Measurements from ENCODE around the gene SVOP. TPM values are rescaled to one million over a fixed set of nuclear protein-coding genes. Genes with fewer than 3 reads are reported as not detected.

SVOP gene
- total and polyA plus RNA-seq, 4 donors: 0.10 TPM; not detected in 3

GRCh38 chr12:109009766-109010165, 11.1 kb downstream of the SVOP start:
- WGBS: 90% methylated on average over 1 of the region's 1 CpG
- no peaks in the 10 kb centered on the region for H3K9me3 ChIP-seq (ENCODE audit: control insufficient read depth in 4 of 4, low read length in 3 of 4)
- no peak for TF ChIP-seq HNF4G (IDR thresholded peaks at IDR 0.05)
- TF ChIP-seq TAF1 (conservative IDR thresholded peaks at IDR 0.05): no peak
- H3K9ac ChIP-seq (ENCODE audit: low read depth in 1 of 2, low read length in 2 of 2): no peak overlapping the region
- H3K27ac ChIP-seq (ENCODE audit: low read depth in 1 of 2, low read length in 2 of 2): no peak overlapping the region
- no peak overlapping the region for H3K4me3 ChIP-seq (ENCODE audit: low read depth in 1 of 3, low read length in 3 of 3)
- no peaks in the 10 kb centered on the region for H3K36me3 ChIP-seq (ENCODE audit: control insufficient read depth in 4 of 4, insufficient read depth in 3 of 4, low read depth in 1 of 4, low read length in 3 of 4)
- DNase-seq (ENCODE audit: low spot score): no peak
- H3K4me1 ChIP-seq (ENCODE audit: control insufficient read depth in 4 of 4, insufficient read depth in 4 of 4, low read length in 3 of 4): no peaks in the 10 kb centered on the region
- H3K27me3 ChIP-seq (ENCODE audit: control insufficient read depth in 4 of 4, insufficient read depth in 4 of 4, low read length in 3 of 4): no peaks in the 10 kb centered on the region

- Histone ChIP-seq H3K36me3 (ENCODE audit: control insufficient read depth in 4 of 4, insufficient read depth in 3 of 4, low read depth in 1 of 4, low read length in 3 of 4) (no peaks in the 10 kb centered on the region), H3K4me3 (ENCODE audit: low read depth in 1 of 3, low read length in 3 of 3) (no peak overlapping the region), H3K27me3 (ENCODE audit: control insufficient read depth in 4 of 4, insufficient read depth in 4 of 4, low read length in 3 of 4) (no peaks in the 10 kb centered on the region), H3K4me1 (ENCODE audit: control insufficient read depth in 4 of 4, insufficient read depth in 4 of 4, low read length in 3 of 4) (no peaks in the 10 kb centered on the region), H3K9me3 (ENCODE audit: control insufficient read depth in 4 of 4, low read length in 3 of 4) (no peaks in the 10 kb centered on the region), H3K27ac (ENCODE audit: low read depth in 1 of 2, low read length in 2 of 2) (no peak overlapping the region), H3K9ac (ENCODE audit: low read depth in 1 of 2, low read length in 2 of 2) (no peak overlapping the region)
- TF ChIP-seq FOXA1 (IDR thresholded peaks at IDR 0.05) (no peak), YY1 (IDR thresholded peaks at IDR 0.05) (no peak), ZBTB33 (IDR thresholded peaks at IDR 0.05) (no peak), EGR1 (IDR thresholded peaks at IDR 0.05; ENCODE audit: low read depth in 2 of 2) (no peak), HNF4G (IDR thresholded peaks at IDR 0.05) (no peak), TAF1 (conservative IDR thresholded peaks at IDR 0.05) (no peak)
- TF ChIP-seq, protein P1, sequence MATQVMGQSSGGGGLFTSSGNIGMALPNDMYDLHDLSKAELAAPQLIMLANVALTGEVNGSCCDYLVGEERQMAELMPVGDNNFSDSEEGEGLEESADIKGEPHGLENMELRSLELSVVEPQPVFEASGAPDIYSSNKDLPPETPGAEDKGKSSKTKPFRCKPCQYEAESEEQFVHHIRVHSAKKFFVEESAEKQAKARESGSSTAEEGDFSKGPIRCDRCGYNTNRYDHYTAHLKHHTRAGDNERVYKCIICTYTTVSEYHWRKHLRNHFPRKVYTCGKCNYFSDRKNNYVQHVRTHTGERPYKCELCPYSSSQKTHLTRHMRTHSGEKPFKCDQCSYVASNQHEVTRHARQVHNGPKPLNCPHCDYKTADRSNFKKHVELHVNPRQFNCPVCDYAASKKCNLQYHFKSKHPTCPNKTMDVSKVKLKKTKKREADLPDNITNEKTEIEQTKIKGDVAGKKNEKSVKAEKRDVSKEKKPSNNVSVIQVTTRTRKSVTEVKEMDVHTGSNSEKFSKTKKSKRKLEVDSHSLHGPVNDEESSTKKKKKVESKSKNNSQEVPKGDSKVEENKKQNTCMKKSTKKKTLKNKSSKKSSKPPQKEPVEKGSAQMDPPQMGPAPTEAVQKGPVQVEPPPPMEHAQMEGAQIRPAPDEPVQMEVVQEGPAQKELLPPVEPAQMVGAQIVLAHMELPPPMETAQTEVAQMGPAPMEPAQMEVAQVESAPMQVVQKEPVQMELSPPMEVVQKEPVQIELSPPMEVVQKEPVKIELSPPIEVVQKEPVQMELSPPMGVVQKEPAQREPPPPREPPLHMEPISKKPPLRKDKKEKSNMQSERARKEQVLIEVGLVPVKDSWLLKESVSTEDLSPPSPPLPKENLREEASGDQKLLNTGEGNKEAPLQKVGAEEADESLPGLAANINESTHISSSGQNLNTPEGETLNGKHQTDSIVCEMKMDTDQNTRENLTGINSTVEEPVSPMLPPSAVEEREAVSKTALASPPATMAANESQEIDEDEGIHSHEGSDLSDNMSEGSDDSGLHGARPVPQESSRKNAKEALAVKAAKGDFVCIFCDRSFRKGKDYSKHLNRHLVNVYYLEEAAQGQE (IDR thresholded peaks at IDR 0.05): no peak
- no peak for DNase-seq (ENCODE audit: low spot score)
- 79% methylated on average over 3 of the region's 3 CpGs for WGBS
Measured at GRCh38 chr12:109004017-109004416, 16.9 kb downstream of the SVOP start.

GRCh38 chr12:108996320-108996719, 24.5 kb downstream of the SVOP start:
- no peak overlapping the region for H3K4me3 ChIP-seq (ENCODE audit: low read depth in 1 of 3, low read length in 3 of 3)
- H3K36me3 ChIP-seq (ENCODE audit: control insufficient read depth in 4 of 4, insufficient read depth in 3 of 4, low read depth in 1 of 4, low read length in 3 of 4): no peaks in the 10 kb centered on the region
- H3K27ac ChIP-seq (ENCODE audit: low read depth in 1 of 2, low read length in 2 of 2): no peak overlapping the region
- no peak overlapping the region for H3K9ac ChIP-seq (ENCODE audit: low read depth in 1 of 2, low read length in 2 of 2)
- no peaks in the 10 kb centered on the region for H3K4me1 ChIP-seq (ENCODE audit: control insufficient read depth in 4 of 4, insufficient read depth in 4 of 4, low read length in 3 of 4)
- TF ChIP-seq FOXA2 (IDR thresholded peaks at IDR 0.05) (no peak), JUND (IDR thresholded peaks at IDR 0.05) (no peak), GABPA (IDR thresholded peaks at IDR 0.05 in 1 of 2, conservative IDR thresholded peaks at IDR 0.05 in 1 of 2) (no peak), HNF4A (conservative IDR thresholded peaks at IDR 0.05) (no peak), SP1 (IDR thresholded peaks at IDR 0.05) (no peak), RAD21 (IDR thresholded peaks at IDR 0.05) (no peak), TAF1 (conservative IDR thresholded peaks at IDR 0.05) (no peak), RXRA (IDR thresholded peaks at IDR 0.05) (no peak), NR2F2 (IDR thresholded peaks at IDR 0.05) (no peak), FOXA1 (IDR thresholded peaks at IDR 0.05) (no peak), EGR1 (IDR thresholded peaks at IDR 0.05; ENCODE audit: low read depth in 2 of 2) (no peak), ZBTB33 (IDR thresholded peaks at IDR 0.05) (no peak)
- TF ChIP-seq, protein P2, sequence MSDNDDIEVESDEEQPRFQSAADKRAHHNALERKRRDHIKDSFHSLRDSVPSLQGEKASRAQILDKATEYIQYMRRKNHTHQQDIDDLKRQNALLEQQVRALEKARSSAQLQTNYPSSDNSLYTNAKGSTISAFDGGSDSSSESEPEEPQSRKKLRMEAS (IDR thresholded peaks at IDR 0.05): no peak
- TF ChIP-seq, protein P3, sequence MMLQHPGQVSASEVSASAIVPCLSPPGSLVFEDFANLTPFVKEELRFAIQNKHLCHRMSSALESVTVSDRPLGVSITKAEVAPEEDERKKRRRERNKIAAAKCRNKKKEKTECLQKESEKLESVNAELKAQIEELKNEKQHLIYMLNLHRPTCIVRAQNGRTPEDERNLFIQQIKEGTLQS (IDR thresholded peaks at IDR 0.05): no peak
- TF ChIP-seq, protein P1 (IDR thresholded peaks at IDR 0.05): no peak
- no peaks in the 10 kb centered on the region for H3K9me3 ChIP-seq (ENCODE audit: control insufficient read depth in 4 of 4, low read length in 3 of 4)
- no peak for DNase-seq (ENCODE audit: low spot score)
- H3K27me3 ChIP-seq (ENCODE audit: control insufficient read depth in 4 of 4, insufficient read depth in 4 of 4, low read length in 3 of 4): no peaks in the 10 kb centered on the region
- WGBS: 90% methylated on average over 6 of the region's 6 CpGs
